HUES6 (cell line): ENCODE results near the gene RAB40C.

ENCODE experiments used
- H3K27ac ChIP-seq: 2 replicates; pipeline ENCODE4 v1.7.0; 2013; ENCODE audit warnings: low read depth, mild to moderate bottlenecking, low read length, inconsistent platforms
- H3K27me3 ChIP-seq: 2 replicates; pipeline ENCODE4 v1.6.1; 2013; ENCODE audit warnings: low read length; ENCODE audit not compliant: control insufficient read depth, insufficient read depth
- H3K36me3 ChIP-seq: 2 replicates; pipeline ENCODE4 v1.6.1; 2013; ENCODE audit warnings: low read length; ENCODE audit not compliant: control insufficient read depth, insufficient read depth
- H3K4me1 ChIP-seq: 2 replicates; pipeline ENCODE4 v1.6.1; 2013; ENCODE audit warnings: low read length; ENCODE audit not compliant: control insufficient read depth, insufficient read depth
- H3K4me3 ChIP-seq: 2 replicates; pipeline ENCODE4 v1.5.1; 2013; ENCODE audit warnings: low read depth, low read length
- H3K9ac ChIP-seq: one replicate; pipeline ENCODE4 v1.6.1; 2013; ENCODE audit warnings: mild to moderate bottlenecking, low read length
- H3K9me3 ChIP-seq: 2 replicates; pipeline ENCODE4 v1.6.1; 2013; ENCODE audit warnings: low read depth, low read length; ENCODE audit not compliant: control insufficient read depth, insufficient read depth

RAB40C gene

GRCh38 chr16:567373-568256, 22.3 kb upstream of the RAB40C start:
- H3K27ac ChIP-seq, result no peak overlapping the region
- H3K4me1 ChIP-seq, result peaks cover 32% of the 10 kb centered on the region
- 0 out of 2 replicates have a peak, but pooled peaks cover 2% of the 10 kb centered on the region for H3K36me3 ChIP-seq
- H3K4me3 ChIP-seq, result no peak overlapping the region
- peaks cover 2% of the 10 kb centered on the region for H3K27me3 ChIP-seq
- no peaks in the 10 kb centered on the region for H3K9me3 ChIP-seq
- no peak overlapping the region for H3K9ac ChIP-seq

DNA sequence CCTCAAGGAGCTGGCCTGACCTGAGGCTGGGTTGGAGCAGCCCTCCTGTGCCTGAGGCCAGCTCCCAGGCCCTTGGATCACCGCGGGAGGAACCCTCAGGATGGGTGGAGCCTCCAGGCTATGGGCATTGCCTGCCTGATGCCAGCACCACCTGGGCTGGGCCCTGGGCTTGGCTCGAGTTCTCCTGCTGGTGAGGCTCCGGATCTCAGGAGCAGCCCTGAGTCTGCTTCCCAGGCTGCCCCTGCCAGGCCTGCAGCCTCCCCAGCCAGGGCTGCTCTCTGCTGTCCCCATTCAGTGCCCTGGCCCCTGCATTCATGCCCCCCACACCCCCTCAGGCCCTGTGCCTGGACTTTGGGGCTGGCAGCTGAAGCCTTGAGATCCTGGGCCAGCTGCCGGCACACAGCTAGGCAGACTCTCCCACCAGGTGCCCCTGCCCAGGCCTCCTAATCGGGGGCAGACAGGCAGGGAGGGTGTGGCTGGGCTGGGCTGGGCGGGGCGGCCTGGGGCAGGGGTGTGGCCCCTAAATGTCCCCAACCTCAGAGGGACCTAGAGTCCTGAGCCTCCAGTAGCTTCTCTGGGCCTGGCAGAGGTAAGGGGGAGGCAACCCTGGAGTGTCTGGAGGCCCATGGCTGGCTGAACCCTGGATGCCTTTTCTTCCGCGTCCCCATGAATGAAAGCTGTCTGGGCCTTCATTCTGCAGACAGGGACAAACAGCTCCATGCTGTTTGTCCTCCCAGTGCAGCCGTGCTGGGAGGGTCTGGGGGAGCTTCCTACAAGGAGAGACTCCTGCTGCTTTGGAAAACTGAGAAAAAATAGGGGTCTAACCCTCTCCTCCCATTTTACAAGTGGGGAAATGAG, 21.2 kb upstream of the RAB40C start:
- peak overlapping the region; percentile 95 for H3K4me3 ChIP-seq

DNA sequence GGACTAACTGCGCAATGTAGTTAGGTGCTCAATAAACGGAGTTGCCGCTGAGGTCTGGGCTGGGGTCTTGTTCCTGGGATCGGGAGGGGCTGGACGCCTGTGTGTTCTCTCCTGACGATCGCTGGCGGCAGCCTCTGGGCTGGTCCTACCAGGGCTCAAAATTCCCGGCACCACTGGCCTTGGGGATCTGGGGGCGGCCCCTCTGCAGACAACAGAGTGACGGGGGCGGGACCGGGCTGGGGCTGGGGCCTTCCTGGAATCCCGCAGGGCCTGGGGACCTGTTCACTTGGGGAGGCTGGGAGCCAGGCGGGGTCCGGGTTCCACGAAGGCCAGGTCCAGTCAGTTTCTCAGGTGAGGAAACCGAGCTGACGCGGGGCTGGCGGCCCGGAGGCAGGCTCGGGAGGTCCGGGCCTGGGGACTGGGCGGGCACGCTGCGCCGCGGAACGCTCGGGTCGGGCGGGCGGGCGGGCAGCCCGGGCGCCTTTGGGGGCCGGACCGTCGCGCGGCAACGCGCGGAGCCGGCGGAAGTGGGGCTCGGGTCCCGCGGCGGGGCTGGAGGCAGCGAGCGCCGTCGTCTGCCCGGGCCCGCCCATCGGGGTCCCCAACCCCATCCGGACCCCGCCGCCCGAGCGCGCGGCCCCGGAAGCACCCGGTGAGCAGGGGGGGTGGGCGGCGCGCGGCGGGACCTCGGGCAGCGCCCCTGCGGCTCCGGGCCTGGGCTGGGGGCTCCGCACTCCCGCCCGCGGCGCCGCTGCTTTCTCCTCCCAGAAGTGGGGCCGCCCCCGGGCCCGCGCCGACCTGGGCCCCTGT, 20.2 kb upstream of the RAB40C start, which contains the start of gene PIGQ:
PIGQ (plus strand) TSS at position 524 of the 810 bp plus-strand sequence. CDS start 4,107 bp downstream, outside the sequence.
- Histone ChIP-seq H3K9me3 (no peaks in the 10 kb centered on the region), H3K4me3 (peak within 1 kb of the TSS; percentile 95), H3K27me3 (no peaks in the 10 kb centered on the region), H3K4me1 (peaks cover 32% of the 10 kb centered on the region), H3K36me3 (peaks cover 11% of the 10 kb centered on the region), H3K27ac (peak within 1 kb of the TSS; percentile 84; the same call in 1 of the 2 replicates), H3K9ac (peak within 1 kb of the TSS; percentile 70)

More for the DNA sequence above, 21.2 kb upstream of the RAB40C start:
- H3K27ac ChIP-seq, result no peak overlapping the region
- H3K27me3 ChIP-seq, result no peaks in the 10 kb centered on the region
- H3K36me3 ChIP-seq, result 0 out of 2 replicates have a peak, but pooled peaks cover 2% of the 10 kb centered on the region
- peaks cover 32% of the 10 kb centered on the region for H3K4me1 ChIP-seq
- H3K9ac ChIP-seq, result peak overlapping the region; percentile 55
- no peaks in the 10 kb centered on the region for H3K9me3 ChIP-seq

DNA sequence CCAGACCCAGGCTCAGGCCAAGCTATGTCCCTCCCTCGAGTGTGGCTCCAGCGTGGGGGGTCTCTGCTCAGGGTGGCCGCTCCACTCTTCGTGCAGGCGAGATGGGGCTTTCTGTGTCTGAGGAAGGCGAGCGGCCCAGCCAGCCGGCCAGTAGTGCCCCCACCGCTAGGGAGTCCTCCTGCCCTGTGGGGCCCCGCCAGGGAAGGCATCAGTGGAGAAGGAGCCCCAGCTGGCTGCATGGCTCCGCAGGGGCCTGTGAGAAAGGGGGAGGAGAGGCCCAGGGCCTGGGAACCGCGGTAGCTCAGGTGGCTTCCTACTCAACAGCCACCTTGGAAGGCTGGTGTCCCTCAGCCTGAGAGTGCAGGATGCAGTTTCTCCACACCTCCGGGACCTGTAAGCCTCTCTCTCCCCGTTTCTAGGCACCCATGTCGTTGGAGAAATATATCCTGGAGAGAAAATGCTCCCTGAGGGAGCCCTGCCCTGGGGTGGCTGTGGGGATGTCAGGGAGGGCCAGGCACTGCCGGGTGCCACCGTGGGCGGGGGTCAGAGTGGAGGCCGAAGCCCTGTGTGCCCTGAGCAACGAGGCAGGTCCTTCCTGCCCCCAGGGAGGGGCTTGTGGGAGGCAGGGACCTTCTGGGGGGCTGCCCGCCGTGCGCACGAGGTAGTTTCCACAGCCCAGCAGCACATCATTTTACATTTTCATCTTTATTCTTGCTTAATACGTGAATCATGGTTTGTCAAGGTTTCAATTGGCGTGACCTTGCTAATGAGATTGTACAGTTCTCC, 16.8 kb upstream of the RAB40C start:
- peaks cover 24% of the 10 kb centered on the region for H3K36me3 ChIP-seq

GRCh38 chr16:574021-574760, 15.7 kb upstream of the RAB40C start:
- H3K4me1 ChIP-seq, result peaks cover 9% of the 10 kb centered on the region
- H3K9me3 ChIP-seq, result no peaks in the 10 kb centered on the region
- peaks cover 24% of the 10 kb centered on the region for H3K36me3 ChIP-seq
- H3K4me3 ChIP-seq, result no peak overlapping the region
- H3K27ac ChIP-seq, result no peak overlapping the region
- H3K27me3 ChIP-seq, result no peaks in the 10 kb centered on the region
- no peak overlapping the region for H3K9ac ChIP-seq

More for the DNA sequence above, 16.8 kb upstream of the RAB40C start:
- peak overlapping the region; percentile 24 for H3K9ac ChIP-seq
- no peak overlapping the region for H3K27ac ChIP-seq
- no peaks in the 10 kb centered on the region for H3K9me3 ChIP-seq
- H3K27me3 ChIP-seq, result no peaks in the 10 kb centered on the region
- H3K4me3 ChIP-seq, result no peak overlapping the region
- peaks cover 10% of the 10 kb centered on the region for H3K4me1 ChIP-seq

DNA sequence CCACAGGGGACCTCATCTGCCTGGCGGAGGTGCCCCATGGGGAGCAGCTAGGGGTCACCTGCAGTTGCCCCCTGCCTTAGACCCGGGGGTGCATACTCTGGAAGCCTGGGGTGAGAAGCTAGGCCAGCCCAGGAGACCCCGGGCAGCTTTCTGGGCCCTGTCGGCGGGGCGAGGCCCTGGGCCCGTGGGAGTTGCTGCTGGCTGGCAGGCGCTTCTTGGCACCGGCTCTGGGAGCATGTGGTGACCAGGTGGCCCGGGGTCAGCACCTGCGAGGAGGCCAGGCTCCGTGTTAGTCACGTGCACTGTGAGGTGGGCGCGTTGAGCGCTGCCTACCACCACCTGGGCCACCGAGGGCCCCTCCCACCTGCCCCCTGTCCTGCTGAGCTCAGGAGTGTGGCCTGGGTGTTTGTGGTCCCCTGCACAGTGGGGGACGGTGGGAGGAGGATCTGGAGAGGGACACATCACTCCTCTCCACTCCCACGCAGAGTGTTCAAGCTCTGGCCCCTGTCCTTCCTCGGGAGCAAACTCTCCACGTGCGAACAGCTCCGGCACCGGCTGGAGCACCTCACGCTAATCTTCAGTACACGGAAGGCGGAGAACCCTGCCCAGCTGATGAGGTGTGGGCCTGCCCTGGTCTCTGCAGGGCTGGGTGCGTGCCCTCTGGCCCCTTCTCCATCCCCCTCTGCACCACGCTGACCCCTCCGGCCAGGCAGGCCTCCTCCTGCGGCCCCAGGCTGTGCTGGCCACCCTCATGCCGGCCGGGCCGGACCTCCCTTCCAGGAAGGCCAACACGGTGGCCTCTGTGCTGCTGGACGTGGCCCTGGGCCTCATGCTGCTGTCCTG, 14.3 kb upstream of the RAB40C start:
- no peak overlapping the region for H3K27ac ChIP-seq

DNA sequence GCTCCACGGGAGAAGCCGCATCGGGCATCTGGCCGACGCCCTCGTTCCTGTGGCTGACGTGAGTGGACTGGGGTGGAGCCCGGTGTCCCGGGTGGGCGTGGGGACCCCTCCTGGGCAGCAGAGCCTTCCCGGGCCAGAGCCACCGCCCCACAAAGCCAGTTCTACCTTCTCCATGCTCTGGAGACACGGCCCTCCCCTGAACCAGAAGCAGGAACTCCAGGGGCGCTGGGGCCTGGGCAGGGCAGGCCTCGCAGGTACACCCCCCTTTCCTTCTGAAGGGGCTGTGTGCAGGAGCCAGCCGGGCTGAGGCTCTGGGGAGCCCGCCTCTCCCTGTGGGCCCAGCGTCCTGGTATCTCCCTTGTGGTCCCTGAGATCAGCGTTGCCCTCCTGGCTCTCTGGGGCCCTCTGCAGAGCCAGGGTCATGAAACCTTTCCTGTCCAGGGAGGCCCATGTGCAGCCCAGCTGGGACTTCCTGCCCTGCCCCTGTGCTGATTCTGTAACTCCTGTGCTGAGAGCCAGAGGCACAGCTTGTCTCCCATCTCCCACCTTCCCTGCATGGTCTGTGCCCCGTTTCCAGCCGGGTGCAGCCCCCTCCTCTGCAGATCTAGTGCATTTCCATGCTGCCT, 13.6 kb upstream of the RAB40C start:
- Histone ChIP-seq H3K27ac (no peak overlapping the region), H3K9ac (no peak overlapping the region), H3K9me3 (no peaks in the 10 kb centered on the region), H3K4me1 (peaks cover 3% of the 10 kb centered on the region), H3K27me3 (no peaks in the 10 kb centered on the region), H3K36me3 (peaks cover 37% of the 10 kb centered on the region), H3K4me3 (no peak overlapping the region)

More for the DNA sequence above, 14.3 kb upstream of the RAB40C start:
- Histone ChIP-seq H3K9me3 (no peaks in the 10 kb centered on the region), H3K4me3 (no peak overlapping the region), H3K27me3 (no peaks in the 10 kb centered on the region), H3K9ac (no peak overlapping the region), H3K4me1 (peaks cover 7% of the 10 kb centered on the region), H3K36me3 (peaks cover 31% of the 10 kb centered on the region)

- peaks cover 3% of the 10 kb centered on the region for H3K4me1 ChIP-seq
- peaks cover 37% of the 10 kb centered on the region for H3K36me3 ChIP-seq
- H3K9ac ChIP-seq, result no peak overlapping the region
These were observed 13.1 kb upstream of the RAB40C start for GRCh38 chr16:576823-577201.

DNA sequence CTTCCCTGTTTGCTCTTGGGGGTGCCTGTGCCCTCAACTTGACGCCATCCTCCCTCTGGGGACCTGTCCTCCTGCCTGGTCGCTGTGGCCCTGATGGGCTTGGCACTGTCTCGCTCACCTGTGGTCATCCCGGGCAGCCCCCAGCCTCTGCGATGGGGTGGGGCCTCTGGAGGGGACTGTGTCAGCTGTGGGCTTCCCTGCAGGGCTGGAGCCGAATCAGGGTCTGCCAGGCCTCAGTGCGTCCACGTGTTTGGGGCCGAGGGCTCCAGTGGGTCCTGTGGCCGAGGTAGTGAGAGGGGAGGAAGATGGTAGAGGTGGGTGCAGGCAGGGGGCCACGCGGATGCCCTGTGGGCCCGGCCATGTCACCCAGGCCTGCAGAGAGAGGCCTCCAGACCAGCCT, 12.1 kb upstream of the RAB40C start:
- H3K36me3 ChIP-seq, result peaks cover 36% of the 10 kb centered on the region
- H3K27me3 ChIP-seq, result no peaks in the 10 kb centered on the region
- no peak overlapping the region for H3K9ac ChIP-seq
- H3K9me3 ChIP-seq, result no peaks in the 10 kb centered on the region
- H3K4me3 ChIP-seq, result no peak overlapping the region
- peaks cover 5% of the 10 kb centered on the region for H3K4me1 ChIP-seq
- no peak overlapping the region for H3K27ac ChIP-seq

More at GRCh38 chr16:576823-577201, 13.1 kb upstream of the RAB40C start:
- H3K27me3 ChIP-seq, result no peaks in the 10 kb centered on the region
- no peak overlapping the region for H3K27ac ChIP-seq
- no peaks in the 10 kb centered on the region for H3K9me3 ChIP-seq
- H3K4me3 ChIP-seq, result no peak overlapping the region
